DND-41 (cell line): ENCODE results near the gene SNAPC1.

Experiments used
- EZH2 ChIP-seq: IDR thresholded peaks from 3 replicates; pipeline ENCODE4 v1.6.1; 2012; ENCODE audit warnings: borderline replicate concordance, low read depth, mild to moderate bottlenecking, moderate library complexity, low read length, inconsistent platforms; ENCODE audit not compliant: severe bottlenecking
- TF ChIP-seq, protein P1 (sequence below): IDR thresholded peaks from 2 replicates; pipeline ENCODE4 v1.5.1; 2012; ENCODE audit warnings: borderline replicate concordance, low read length, moderate library complexity, mild to moderate bottlenecking; ENCODE audit not compliant: poor library complexity, severe bottlenecking; ENCODE audit errors: extremely low read depth

DNA sequence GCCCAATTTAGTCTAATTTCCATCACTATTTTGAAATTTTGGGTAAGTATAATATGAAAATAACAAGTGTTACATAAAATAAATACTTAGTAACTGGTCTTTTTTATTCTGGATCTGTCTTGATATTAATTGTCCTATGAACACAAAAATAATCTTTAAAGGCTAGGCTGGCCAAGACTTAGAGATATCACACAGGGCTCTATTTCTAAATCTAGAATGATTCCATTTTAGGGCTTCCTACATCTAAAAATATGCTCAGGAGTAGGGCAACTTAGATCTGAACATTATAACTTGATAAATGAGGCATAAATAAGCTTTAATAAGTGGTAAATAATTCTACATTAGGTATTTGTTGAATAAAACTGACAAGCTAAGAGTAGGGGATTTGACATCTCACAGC lies 23.1 kb upstream of the SNAPC1 start:
- TF ChIP-seq, protein P1, sequence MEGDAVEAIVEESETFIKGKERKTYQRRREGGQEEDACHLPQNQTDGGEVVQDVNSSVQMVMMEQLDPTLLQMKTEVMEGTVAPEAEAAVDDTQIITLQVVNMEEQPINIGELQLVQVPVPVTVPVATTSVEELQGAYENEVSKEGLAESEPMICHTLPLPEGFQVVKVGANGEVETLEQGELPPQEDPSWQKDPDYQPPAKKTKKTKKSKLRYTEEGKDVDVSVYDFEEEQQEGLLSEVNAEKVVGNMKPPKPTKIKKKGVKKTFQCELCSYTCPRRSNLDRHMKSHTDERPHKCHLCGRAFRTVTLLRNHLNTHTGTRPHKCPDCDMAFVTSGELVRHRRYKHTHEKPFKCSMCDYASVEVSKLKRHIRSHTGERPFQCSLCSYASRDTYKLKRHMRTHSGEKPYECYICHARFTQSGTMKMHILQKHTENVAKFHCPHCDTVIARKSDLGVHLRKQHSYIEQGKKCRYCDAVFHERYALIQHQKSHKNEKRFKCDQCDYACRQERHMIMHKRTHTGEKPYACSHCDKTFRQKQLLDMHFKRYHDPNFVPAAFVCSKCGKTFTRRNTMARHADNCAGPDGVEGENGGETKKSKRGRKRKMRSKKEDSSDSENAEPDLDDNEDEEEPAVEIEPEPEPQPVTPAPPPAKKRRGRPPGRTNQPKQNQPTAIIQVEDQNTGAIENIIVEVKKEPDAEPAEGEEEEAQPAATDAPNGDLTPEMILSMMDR, result no peak
- no peak for TF ChIP-seq EZH2
